Measurements from ENCODE around the gene EFNB3. TPM values are rescaled to one million over a fixed set of nuclear protein-coding genes. Genes with fewer than 3 reads are reported as not detected.

EFNB3 gene
- total and polyA plus RNA-seq, 2 of the 8 experiments (the other 6 are each of a cell fraction or from before 2014, with no cell fraction given), result 15.0 to 27.3 TPM

DNA sequence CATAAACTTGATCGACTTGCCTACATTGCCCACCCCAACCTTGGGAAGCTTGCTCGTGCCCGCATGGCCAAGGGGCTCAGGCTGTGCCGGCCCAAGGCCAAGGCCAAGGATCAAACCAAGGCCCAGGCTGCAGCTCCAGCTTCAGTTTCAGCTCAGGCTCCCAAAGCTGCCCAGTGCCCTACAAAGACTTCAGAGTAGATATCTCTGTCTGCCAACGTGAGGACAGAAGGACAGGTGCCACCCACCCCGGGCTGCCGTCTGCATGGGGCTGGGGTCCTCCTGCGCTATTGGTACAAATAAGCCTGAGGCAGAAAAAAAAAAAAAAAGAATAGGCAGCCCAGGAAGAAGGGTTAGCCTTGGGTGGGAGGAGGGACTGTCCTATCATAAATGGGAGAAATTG, 49.7 kb downstream of the EFNB3 start:
- Histone ChIP-seq H2BK120ac (replicated peaks; ENCODE audit: low read depth, low read length) (no peak overlapping the region), H3K23me2 (ENCODE audit: low read depth, low read length) (no peaks in the 10 kb centered on the region; the same call in 1 of the 2 replicates), H2BK20ac (ENCODE audit: low read length) (no peak overlapping the region), H2BK5ac (ENCODE audit: low read depth, low read length) (no peak overlapping the region), H3K4me3 (ENCODE audit: extremely low read depth in 1 of 4, insufficient read depth in 2 of 4, low read depth in 3 of 4, low read length in 4 of 4) (no peak overlapping the region), H3K23ac (ENCODE audit: insufficient read length) (no peak overlapping the region), H2AFZ (ENCODE audit: low read length) (peak overlapping the region; percentile 63), H3K36me3 (ENCODE audit: control insufficient read depth in 2 of 4, insufficient read depth in 4 of 4, low read length in 3 of 4) (no peaks in the 10 kb centered on the region), H3K79me2 (ENCODE audit: control insufficient read depth in 1 of 2, insufficient read depth in 2 of 2, low read length in 2 of 2) (no peaks in the 10 kb centered on the region), H3K27me3 (replicated peaks in 1 of 4; ENCODE audit: control insufficient read depth in 3 of 4, extremely low read depth in 1 of 4, insufficient read depth in 3 of 4, low read length in 3 of 4) (no peaks in the 10 kb centered on the region; a peak in 1 of 7 replicates), H4K20me1 (replicated peaks in 1 of 2; ENCODE audit: control insufficient read depth in 1 of 2, insufficient read depth in 2 of 2, low read length in 2 of 2) (no peaks in the 10 kb centered on the region), H3K4me2 (ENCODE audit: insufficient read depth in 1 of 2, low read depth in 2 of 2, low read length in 2 of 2) (no peak overlapping the region), H3K18ac (ENCODE audit: extremely low read depth, low read length) (no peak overlapping the region), H3K9me3 (ENCODE audit: insufficient read depth in 2 of 2, low read depth in 1 of 2, low read length in 1 of 2) (no peaks in the 10 kb centered on the region), H2BK15ac (ENCODE audit: low read length) (no peak overlapping the region), H2AK5ac (ENCODE audit: low read depth, low read length) (no peak overlapping the region), H2BK12ac (ENCODE audit: low read depth, low read length) (no peak overlapping the region), H3K79me1 (ENCODE audit: low read depth, low read length) (no peaks in the 10 kb centered on the region), H3K9ac (replicated peaks in 1 of 4; ENCODE audit: extremely low read depth in 1 of 4, low read depth in 3 of 4, low read length in 3 of 4) (no peak overlapping the region), H4K8ac (ENCODE audit: extremely low read depth, insufficient read depth, low read length) (no peak overlapping the region; the same call in 1 of the 2 replicates), H3K4me1 (replicated peaks in 1 of 4; ENCODE audit: control insufficient read depth in 3 of 4, insufficient read depth in 4 of 4, low read length in 3 of 4) (no peaks in the 10 kb centered on the region; a peak in 1 of 7 replicates), H4K91ac (replicated peaks; ENCODE audit: insufficient read length, low read length) (no peak overlapping the region), H3K27ac (ENCODE audit: low read depth, low read length) (no peak overlapping the region), H3K4ac (replicated peaks; ENCODE audit: insufficient read length, low read depth, low read length) (no peak overlapping the region), H4K5ac (ENCODE audit: insufficient read length, low read depth, low read length) (no peak overlapping the region), H3K14ac (ENCODE audit: insufficient read length) (no peak overlapping the region), H3K56ac (replicated peaks; ENCODE audit: insufficient read length, low read depth, low read length) (no peak overlapping the region)
- POLR2A ChIA-PET (ENCODE audit: partially characterized antibody), result interaction anchor here (1.4 kb wide), 1 partner anchor 16 kb away, joined by 3 read pairs; no protein-coding TSS in a partner anchor
- FAIRE-seq (no peak), DNase-seq (ENCODE audit: low read depth in 1 of 2, low spot score in 2 of 2) (no peak)
- CTCF ChIA-PET (ENCODE audit: partially characterized antibody), result interaction anchor here (0.7 to 3.5 kb wide), 3 partner anchors 11 to 64 kb away, joined by 3 to 26 read pairs (median 4); no protein-coding TSS in a partner anchor
- WGBS, 2 experiments (ENCODE audit: extremely low coverage in 1 of 2, insufficient coverage in 1 of 2, insufficient read length in 1 of 2, insufficient replicate concordance in 2 of 2, low coverage in 1 of 2, low lambda C conversion rate in 2 of 2, missing lambda C conversion rate in 1 of 2), result 95% methylated on average over 8 of the region's 8 CpGs; no CpG with 5 or more reads in 1 of the 2 experiments
- TF ChIP-seq HDAC2 (IDR thresholded peaks at IDR 0.05; ENCODE audit: borderline replicate concordance in 1 of 2, low read depth in 2 of 2, low read length in 2 of 2) (no peak), SIN3A (conservative IDR thresholded peaks at IDR 0.05 in 1 of 2, IDR thresholded peaks at IDR 0.05 in 1 of 2; ENCODE audit: low read depth in 1 of 2, low read length in 2 of 2) (no peak), SP2 (IDR thresholded peaks at IDR 0.05; ENCODE audit: low read length) (no peak), RFX5 (IDR thresholded peaks at IDR 0.05; ENCODE audit: borderline replicate concordance, low read depth, low read length) (no peak), GABPA (IDR thresholded peaks at IDR 0.05; ENCODE audit: borderline replicate concordance, insufficient read depth, low read length) (no peak), CEBPB (IDR thresholded peaks at IDR 0.05; ENCODE audit: low read depth, low read length) (no peak), ZNF274 (IDR thresholded peaks at IDR 0.05; ENCODE audit: borderline replicate concordance, extremely low read depth, low read length) (no peak), TCF12 (IDR thresholded peaks at IDR 0.05; ENCODE audit: low read depth, low read length) (no peak)
- TF ChIP-seq, protein P1, sequence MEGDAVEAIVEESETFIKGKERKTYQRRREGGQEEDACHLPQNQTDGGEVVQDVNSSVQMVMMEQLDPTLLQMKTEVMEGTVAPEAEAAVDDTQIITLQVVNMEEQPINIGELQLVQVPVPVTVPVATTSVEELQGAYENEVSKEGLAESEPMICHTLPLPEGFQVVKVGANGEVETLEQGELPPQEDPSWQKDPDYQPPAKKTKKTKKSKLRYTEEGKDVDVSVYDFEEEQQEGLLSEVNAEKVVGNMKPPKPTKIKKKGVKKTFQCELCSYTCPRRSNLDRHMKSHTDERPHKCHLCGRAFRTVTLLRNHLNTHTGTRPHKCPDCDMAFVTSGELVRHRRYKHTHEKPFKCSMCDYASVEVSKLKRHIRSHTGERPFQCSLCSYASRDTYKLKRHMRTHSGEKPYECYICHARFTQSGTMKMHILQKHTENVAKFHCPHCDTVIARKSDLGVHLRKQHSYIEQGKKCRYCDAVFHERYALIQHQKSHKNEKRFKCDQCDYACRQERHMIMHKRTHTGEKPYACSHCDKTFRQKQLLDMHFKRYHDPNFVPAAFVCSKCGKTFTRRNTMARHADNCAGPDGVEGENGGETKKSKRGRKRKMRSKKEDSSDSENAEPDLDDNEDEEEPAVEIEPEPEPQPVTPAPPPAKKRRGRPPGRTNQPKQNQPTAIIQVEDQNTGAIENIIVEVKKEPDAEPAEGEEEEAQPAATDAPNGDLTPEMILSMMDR (IDR thresholded peaks at IDR 0.05; ENCODE audit: control extremely low read depth in 1 of 3, insufficient read depth in 1 of 3, low read depth in 1 of 3, low read length in 3 of 3), result no peak

Measured in H1 (cell line).